ENCODE measurements around the gene DCST1.

Gene DCST1

GRCh38 chr1:155039308-155039669, 5.7 kb downstream of the DCST1 start:
- H3K27ac ChIP-seq: peak overlapping the region; percentile 82
- TF ChIP-seq ZFX (IDR thresholded peaks at IDR 0.05; ENCODE audit: borderline replicate concordance) (no peak), CTCF (IDR thresholded peaks at IDR 0.05) (no peak)

DNA sequence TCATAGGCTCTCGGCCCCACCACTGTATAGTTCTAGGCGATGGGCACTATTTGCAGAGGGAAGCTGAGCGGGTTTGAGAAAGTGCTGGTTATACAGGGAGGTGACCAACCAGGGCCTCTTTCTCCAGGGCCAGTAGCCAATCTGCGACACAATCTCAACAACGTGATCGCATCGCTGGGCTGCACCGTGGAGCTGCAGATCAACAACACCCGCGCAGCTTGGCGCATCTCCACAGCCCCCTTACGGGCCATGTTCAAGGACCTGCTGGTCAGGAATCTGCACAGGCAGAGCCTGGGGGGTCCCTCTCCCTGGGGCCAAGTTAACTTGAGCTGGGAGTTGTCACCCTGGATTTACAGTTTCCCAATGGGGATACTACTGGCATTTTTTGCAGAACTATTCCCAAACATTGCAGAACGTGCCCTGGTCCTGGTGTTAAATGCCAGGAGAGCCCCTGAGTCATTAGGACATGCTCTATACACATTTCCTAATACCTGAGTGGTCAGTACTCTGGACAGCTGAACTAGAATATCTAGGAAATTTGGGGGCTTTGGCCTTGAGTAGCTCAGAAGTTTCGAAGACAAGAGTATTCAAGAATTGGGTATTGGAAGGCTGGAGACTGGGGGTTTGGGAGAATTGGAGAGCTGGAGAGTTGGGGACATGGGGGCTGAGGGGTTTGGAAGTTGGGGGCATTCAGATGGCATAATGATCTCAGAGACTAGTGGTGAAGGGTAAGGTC, 6.9 kb downstream of the DCST1 start:
- no peak overlapping the region for H3K27ac ChIP-seq
- TF ChIP-seq CTCF (IDR thresholded peaks at IDR 0.05) (no peak), ZFX (IDR thresholded peaks at IDR 0.05; ENCODE audit: borderline replicate concordance) (no peak)

GRCh38 chr1:155042789-155043188, 9.2 kb downstream of the DCST1 start:
- H3K27ac ChIP-seq: no peak overlapping the region
- TF ChIP-seq CTCF (IDR thresholded peaks at IDR 0.05) (no peak), ZFX (IDR thresholded peaks at IDR 0.05; ENCODE audit: borderline replicate concordance) (no peak)

DNA sequence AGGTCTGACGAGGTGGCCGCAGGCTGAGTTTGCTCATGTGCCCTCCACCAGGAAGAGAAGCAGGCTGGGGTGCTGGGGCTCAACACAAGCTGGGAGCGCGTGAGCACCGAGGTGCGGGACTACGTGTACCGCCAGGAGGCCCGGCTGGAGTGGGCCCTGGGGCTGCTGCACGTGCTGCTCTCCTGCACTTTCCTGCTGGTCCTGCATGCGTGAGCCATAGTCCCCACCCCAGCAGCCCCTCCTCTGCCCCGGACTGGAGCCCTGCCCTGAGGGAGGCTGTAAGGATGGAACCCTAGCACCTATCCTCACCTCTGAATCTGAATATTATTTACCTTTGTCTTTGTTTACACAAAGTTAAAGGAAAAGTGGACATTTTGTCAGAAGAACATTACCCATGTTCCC, 9.7 kb downstream of the DCST1 start:
- no peak overlapping the region for H3K27ac ChIP-seq
- no peak for TF ChIP-seq CTCF (IDR thresholded peaks at IDR 0.05)
- no peak for TF ChIP-seq ZFX (IDR thresholded peaks at IDR 0.05; ENCODE audit: borderline replicate concordance)

DNA sequence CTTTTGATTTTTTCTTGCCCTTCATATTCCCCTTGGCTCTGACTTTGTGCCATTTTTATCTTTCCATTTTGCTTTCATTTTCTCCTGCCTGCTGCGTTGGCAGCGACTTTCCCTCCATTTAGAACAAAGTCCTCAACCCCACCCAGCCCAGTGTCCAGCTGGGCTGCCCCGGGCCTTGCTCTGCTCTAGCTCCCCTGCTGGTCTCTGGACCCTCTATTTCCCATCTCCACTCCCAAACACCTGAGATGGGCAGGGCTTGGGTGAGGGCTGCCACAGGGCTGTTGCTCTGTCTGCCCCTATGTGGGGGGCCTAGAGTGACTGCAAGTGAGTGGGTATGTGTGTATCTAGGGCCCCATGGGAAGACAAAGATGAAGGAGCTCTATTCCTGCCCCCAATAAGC, 10.2 kb downstream of the DCST1 start:
- peak overlapping the region; percentile 40; the same call in 1 of the 2 replicates for H3K27ac ChIP-seq
- TF ChIP-seq CTCF (IDR thresholded peaks at IDR 0.05): no peak
- no peak for TF ChIP-seq ZFX (IDR thresholded peaks at IDR 0.05; ENCODE audit: borderline replicate concordance)

DNA sequence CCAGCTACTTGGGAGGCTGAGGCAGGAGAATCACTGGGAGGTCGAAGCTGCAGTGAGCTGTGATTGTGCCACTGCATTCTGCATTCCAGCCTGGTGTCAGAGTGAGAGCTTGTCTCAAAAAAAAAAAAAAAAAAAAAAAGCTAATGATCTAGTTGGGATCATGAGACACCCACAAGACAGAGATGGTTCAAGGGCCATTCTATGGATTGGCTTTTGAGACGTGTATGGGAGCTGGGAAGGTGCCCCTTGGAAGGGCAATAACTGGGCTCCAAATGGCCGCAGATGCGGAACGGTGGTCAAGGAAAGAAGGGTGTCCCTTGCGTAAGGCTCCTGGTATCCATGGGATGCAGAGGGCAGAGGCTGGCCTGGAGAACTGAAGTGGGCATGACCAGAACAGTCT, 10.7 kb downstream of the DCST1 start:
- peak overlapping the region; percentile 40; the same call in 1 of the 2 replicates for H3K27ac ChIP-seq
- TF ChIP-seq CTCF (IDR thresholded peaks at IDR 0.05) (no peak), ZFX (IDR thresholded peaks at IDR 0.05; ENCODE audit: borderline replicate concordance) (no peak)

DNA sequence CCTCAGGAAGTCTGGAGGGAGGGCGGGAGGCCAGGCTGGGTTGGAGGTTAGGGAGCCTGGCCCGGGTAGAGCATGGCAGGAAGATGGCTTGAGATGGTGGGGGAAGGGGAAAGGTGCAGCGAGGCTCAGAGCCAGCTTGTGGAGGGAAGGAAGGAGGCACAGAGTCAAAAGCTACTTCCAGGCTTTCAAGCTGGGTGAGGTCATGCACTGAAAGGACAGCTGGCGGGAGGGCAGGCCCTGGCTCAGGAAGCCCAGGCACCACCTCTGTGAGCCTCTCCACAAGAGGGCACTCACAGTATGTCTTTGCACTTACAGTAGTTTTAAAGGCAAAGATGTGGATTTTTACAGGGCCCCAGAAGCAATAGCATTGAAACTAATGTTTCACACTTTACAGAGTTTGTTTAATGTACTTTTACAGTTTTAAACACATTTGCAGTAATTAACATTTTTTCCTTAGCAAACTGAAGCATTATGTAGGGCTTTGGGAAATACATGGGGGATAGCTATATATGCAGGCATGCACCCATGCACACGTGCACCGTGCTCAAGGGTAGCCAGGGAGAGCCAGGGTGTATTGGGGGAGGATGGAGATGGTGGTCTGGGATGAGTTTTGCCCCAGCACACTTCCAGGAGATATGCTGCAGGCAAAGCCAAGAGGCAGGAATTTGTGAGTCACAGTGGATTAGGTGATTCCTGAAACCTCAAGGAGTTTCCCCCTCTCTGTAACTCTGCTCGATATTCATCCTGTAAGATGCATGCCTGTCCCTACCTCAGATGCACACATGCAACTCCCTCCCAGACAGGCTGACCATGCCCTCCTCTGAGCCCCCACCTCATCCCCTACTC, 11.4 kb downstream of the DCST1 start:
- peak overlapping the region; percentile 40; the same call in 1 of the 2 replicates for H3K27ac ChIP-seq
- TF ChIP-seq CTCF (IDR thresholded peaks at IDR 0.05) (peak; percentile 94), ZFX (IDR thresholded peaks at IDR 0.05; ENCODE audit: borderline replicate concordance) (no peak)
